Measurements from ENCODE around the gene KLHL10. TPM values are rescaled to one million over a fixed set of nuclear protein-coding genes. Genes with fewer than 3 reads are reported as not detected.

KLHL10 gene
- total RNA-seq = 1 to 10 TPM in 1 of 4 donors, under 1 TPM in 1, not detected in 2; 0.33 to 1.6 TPM

- H3K27me3 ChIP-seq = no peaks in the 10 kb centered on the region
- no peaks in the 10 kb centered on the region for H3K9me3 ChIP-seq
- H3K36me3 ChIP-seq = no peaks in the 10 kb centered on the region
- 84 to 90% methylated on average over 14 to 15 of the region's 15 CpGs for WGBS, 2 donors
- peak within 1 kb of the TSS; percentile 79 to 92 (median 88) for H3K27ac ChIP-seq
- H3K4me3 ChIP-seq (replicated peaks in 1 of 3) = no peak within 1 kb of the TSS
- intact Hi-C loops (cut with DNase I) = no loop called here
- peaks cover 26% of the 10 kb centered on the region in 2 donors for H3K4me1 ChIP-seq
- TF ChIP-seq CTCF (IDR thresholded peaks at IDR 0.05) (no peak), POLR2A (IDR thresholded peaks at IDR 0.05) (no peak)
- no peak for DNase-seq
Observed at GRCh38 chr17:41837761-41838538, at the start of gene KLHL10. TSS of gene KLHL10 (plus strand) at chr17:41837825. CDS start at chr17:41837933, 108 bp downstream.

DNA sequence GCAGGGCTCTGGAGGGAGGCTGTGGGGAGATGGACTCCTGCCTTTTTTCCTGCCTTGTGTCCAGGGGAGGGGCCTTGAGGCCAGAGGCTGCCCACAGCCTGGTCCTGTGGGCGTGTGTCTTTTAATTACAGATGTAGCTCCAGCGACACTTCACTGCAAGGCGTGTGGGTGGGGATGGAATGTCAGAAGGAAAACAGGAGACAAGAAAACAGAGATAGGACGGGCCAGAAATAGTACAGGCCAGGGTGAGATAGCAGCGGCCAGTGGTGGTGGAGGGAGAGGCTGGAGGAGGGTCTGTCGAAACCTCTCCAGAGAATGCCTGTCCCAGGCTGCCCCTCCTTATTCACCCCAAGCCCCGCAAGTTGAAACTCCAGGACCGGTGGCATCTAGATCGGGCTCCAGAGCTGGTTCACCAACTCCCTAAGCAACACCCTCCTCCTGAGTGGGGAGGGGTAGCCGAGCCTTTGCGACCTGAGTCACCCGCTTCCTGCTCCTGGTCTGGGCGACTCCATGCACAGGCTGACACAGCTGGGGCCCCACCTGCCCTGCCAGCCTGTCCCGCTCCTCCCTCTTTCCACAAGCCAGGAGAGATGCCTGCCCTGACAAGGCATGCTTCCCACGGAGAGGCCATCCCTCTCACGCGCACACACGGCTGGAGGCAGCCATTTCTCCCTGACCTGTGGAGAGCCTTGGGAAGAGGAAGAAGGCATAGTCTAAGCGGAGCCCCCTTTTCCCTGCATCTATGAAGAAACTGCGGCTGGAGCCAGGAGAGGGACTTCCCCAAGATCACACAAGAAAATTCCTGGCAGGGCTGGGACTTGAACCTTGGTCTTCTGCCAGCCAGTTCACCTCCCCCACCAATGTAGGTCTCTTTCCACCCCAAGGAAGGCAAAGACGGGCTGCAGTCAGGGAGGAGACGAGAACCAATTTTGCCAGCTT is 44.5 kb upstream of the KLHL10 start:
- peaks cover 37 to 47% of the 10 kb centered on the region in 2 donors for H3K4me1 ChIP-seq
- TF ChIP-seq POLR2A (IDR thresholded peaks at IDR 0.05) = peak in 1 of 2 donors; percentile 50
- TF ChIP-seq CTCF (IDR thresholded peaks at IDR 0.05) = no peak
- no peaks in the 10 kb centered on the region for H3K36me3 ChIP-seq
- DNase-seq = peak; percentile 90 to 91
- H3K9me3 ChIP-seq = no peaks in the 10 kb centered on the region
- intact Hi-C loops (cut with DNase I) = no loop called here
- peak overlapping the region; percentile 75 to 91 (median 91) for H3K27ac ChIP-seq
- 16 to 31% methylated on average over 15 to 17 of the region's 22 CpGs for WGBS, 2 donors
- no peaks in the 10 kb centered on the region for H3K27me3 ChIP-seq
- no peak overlapping the region for H3K4me3 ChIP-seq (replicated peaks in 1 of 3)

GRCh38 chr17:41793784-41794539 is 43.7 kb upstream of the KLHL10 start:
- Histone ChIP-seq H3K36me3 (no peaks in the 10 kb centered on the region), H3K4me1 (peaks cover 33 to 41% of the 10 kb centered on the region in 2 donors), H3K27me3 (no peaks in the 10 kb centered on the region), H3K4me3 (replicated peaks in 1 of 3) (no peak overlapping the region), H3K9me3 (no peaks in the 10 kb centered on the region), H3K27ac (peak overlapping the region; percentile 75 to 91 (median 91))
- WGBS, 2 donors = 75 to 76% methylated on average over 14 of the region's 14 CpGs
- intact Hi-C loops (cut with DNase I) = no loop called here
- DNase-seq = peak in 1 of 2 donors; percentile 31
- no peak for TF ChIP-seq CTCF (IDR thresholded peaks at IDR 0.05)
- TF ChIP-seq POLR2A (IDR thresholded peaks at IDR 0.05) = no peak

- WGBS, 2 donors = 95 to 100% methylated on average over 5 of the region's 5 CpGs
- no peak for DNase-seq
- Histone ChIP-seq H3K27me3 (no peaks in the 10 kb centered on the region), H3K4me3 (replicated peaks in 1 of 3) (no peak overlapping the region), H3K4me1 (peaks cover 28 to 35% of the 10 kb centered on the region in 2 donors), H3K27ac (peak overlapping the region in 1 of 3 donors; percentile 91), H3K9me3 (no peaks in the 10 kb centered on the region), H3K36me3 (no peaks in the 10 kb centered on the region)
- intact Hi-C loops (cut with DNase I) = no loop called here
- TF ChIP-seq CTCF (IDR thresholded peaks at IDR 0.05) (no peak), POLR2A (IDR thresholded peaks at IDR 0.05) (no peak)
Observed at GRCh38 chr17:41794540-41794975, 43.1 kb upstream of the KLHL10 start.
